T1000 (cell line): ENCODE measurements around the gene CTNNBL1.

Experiments used
- DNase-seq: peaks from one replicate; lab custom pipeline; 2025; ENCODE audit warnings: mixed read lengths; lab: John Stamatoyannopoulos, UW

CTNNBL1 gene

GRCh38 chr20:37777012-37777950 is 83.5 kb downstream of the CTNNBL1 start:
- DNase-seq = no peak

- no peak for DNase-seq
Observed at GRCh38 chr20:37777988-37778659, 84.3 kb downstream of the CTNNBL1 start.

- DNase-seq = no peak
Observed at GRCh38 chr20:37781626-37782025, 87.8 kb downstream of the CTNNBL1 start.

- DNase-seq = no peak
Observed at GRCh38 chr20:37786043-37786442, 92.2 kb downstream of the CTNNBL1 start.

GRCh38 chr20:37789408-37789807 is 95.6 kb downstream of the CTNNBL1 start:
- DNase-seq = no peak

GRCh38 chr20:37790900-37791299 is 97.1 kb downstream of the CTNNBL1 start:
- no peak for DNase-seq

- DNase-seq = no peak
Observed at GRCh38 chr20:37796121-37796520, 102.3 kb downstream of the CTNNBL1 start.

- DNase-seq = no peak
Observed at GRCh38 chr20:37796733-37797132, 102.9 kb downstream of the CTNNBL1 start.

GRCh38 chr20:37797669-37798175 is 103.9 kb downstream of the CTNNBL1 start:
- no peak for DNase-seq

GRCh38 chr20:37798312-37798711 is 104.5 kb downstream of the CTNNBL1 start:
- DNase-seq = no peak

- no peak for DNase-seq
Observed at GRCh38 chr20:37800618-37801017, 106.8 kb downstream of the CTNNBL1 start.

- no peak for DNase-seq
Observed at GRCh38 chr20:37801921-37802320, 108.1 kb downstream of the CTNNBL1 start.

- no peak for DNase-seq
Observed at GRCh38 chr20:37803438-37804307, 109.8 kb downstream of the CTNNBL1 start.

- DNase-seq = no peak
Observed at GRCh38 chr20:37804584-37805566, 111.0 kb downstream of the CTNNBL1 start.

- no peak for DNase-seq
Observed at GRCh38 chr20:37807471-37808232, 113.8 kb downstream of the CTNNBL1 start.

- DNase-seq = no peak
Observed at GRCh38 chr20:37808233-37809070, 114.6 kb downstream of the CTNNBL1 start.

- DNase-seq = no peak
Observed at GRCh38 chr20:37810027-37810426, 116.2 kb downstream of the CTNNBL1 start.

- DNase-seq = no peak
Observed at GRCh38 chr20:37816003-37816402, 122.2 kb downstream of the CTNNBL1 start.

- DNase-seq = no peak
Observed at GRCh38 chr20:37816726-37817125, 122.9 kb downstream of the CTNNBL1 start.
